Left ventricle myocardium inferior (tissue), 1 donor: ENCODE data around the gene SND1. TPM values are rescaled to one million over a fixed set of nuclear protein-coding genes. Genes with fewer than 3 reads are reported as not detected.

Source experiments
- DNase-seq: peaks from one replicate; pipeline ENCODE4 v3.0.0-alpha.2; 2020
- H3K27ac ChIP-seq: fragments of 200-600 bp; replicated peaks from 2 replicates; pipeline ENCODE4 v1.8.0; 2021
- H3K27me3 ChIP-seq: fragments of 200-600 bp; 2 replicates; pipeline ENCODE4 v1.8.0; 2021; ENCODE audit warnings: low read depth
- H3K36me3 ChIP-seq: fragments of 200-600 bp; 2 replicates; pipeline ENCODE4 v1.8.0; 2021
- H3K4me1 ChIP-seq: fragments of 200-600 bp; 2 replicates; pipeline ENCODE4 v1.8.0; 2021
- H3K4me3 ChIP-seq: fragments of 200-600 bp; 2 replicates; pipeline ENCODE4 v1.8.0; 2021; ENCODE audit warnings: mild to moderate bottlenecking, moderate library complexity
- H3K9me3 ChIP-seq: fragments of 200-600 bp; replicated peaks from 2 replicates; pipeline ENCODE4 v1.8.0; 2021
- CTCF ChIP-seq: fragments of 200-600 bp; IDR thresholded peaks from 2 replicates; pipeline ENCODE4 v1.8.0; 2021; ENCODE audit warnings: antibody characterized with exemption, mild to moderate bottlenecking, borderline replicate concordance
- intact Hi-C: fragments of 100-400 bp; cut with micrococcal nuclease; formaldehyde crosslinking; loops from one replicate; pipeline ENCODE4 v1.11.0; 2022
- total RNA-seq: library from RNA; stranded (reverse); fragmentation: NEBNext Ultra II Directional; extraction: Animal tissue kit (Norgen Biotek cat#: 25700); gene quantifications from one replicate; pipeline ENCODE4 v1.2.1, GENCODE V29; 2021
- donor health status: DM: no; HTN: yes; CAD: no; lungs with severe emphysema.

SND1 gene
- total RNA-seq, 1 donor from 2014 or later, result 71.6 TPM

- H3K27ac ChIP-seq, result no peak overlapping the region
- H3K4me1 ChIP-seq, result peaks cover 13% of the 10 kb centered on the region
- H3K9me3 ChIP-seq, result no peaks in the 10 kb centered on the region
- H3K4me3 ChIP-seq, result no peak overlapping the region
- TF ChIP-seq CTCF, result no peak
- DNase-seq, result no peak
- no peaks in the 10 kb centered on the region for H3K36me3 ChIP-seq
- intact Hi-C loops, result no loop called here
- no peaks in the 10 kb centered on the region for H3K27me3 ChIP-seq
These were observed 220.1 kb downstream of the SND1 start for GRCh38 chr7:127872122-127872521.

- no peaks in the 10 kb centered on the region for H3K36me3 ChIP-seq
- H3K27ac ChIP-seq, result no peak overlapping the region
- peaks cover 13% of the 10 kb centered on the region for H3K4me1 ChIP-seq
- DNase-seq, result no peak
- intact Hi-C loops, result no loop called here
- H3K27me3 ChIP-seq, result no peaks in the 10 kb centered on the region
- no peak overlapping the region for H3K4me3 ChIP-seq
- H3K9me3 ChIP-seq, result no peaks in the 10 kb centered on the region
- TF ChIP-seq CTCF, result no peak
These were observed 221.2 kb downstream of the SND1 start for GRCh38 chr7:127873151-127873550.

GRCh38 chr7:127873715-127874636 is 222.0 kb downstream of the SND1 start:
- Histone ChIP-seq H3K27me3 (no peaks in the 10 kb centered on the region), H3K4me3 (no peak overlapping the region), H3K36me3 (no peaks in the 10 kb centered on the region), H3K9me3 (no peaks in the 10 kb centered on the region), H3K27ac (no peak overlapping the region), H3K4me1 (peaks cover 13% of the 10 kb centered on the region)
- intact Hi-C loops, result no loop called here
- no peak for DNase-seq
- no peak for TF ChIP-seq CTCF

GRCh38 chr7:127874951-127875608 is 223.1 kb downstream of the SND1 start:
- H3K36me3 ChIP-seq, result no peaks in the 10 kb centered on the region
- peaks cover 13% of the 10 kb centered on the region for H3K4me1 ChIP-seq
- no peak for TF ChIP-seq CTCF
- intact Hi-C loops, result no loop called here
- H3K27me3 ChIP-seq, result no peaks in the 10 kb centered on the region
- no peaks in the 10 kb centered on the region for H3K9me3 ChIP-seq
- H3K4me3 ChIP-seq, result no peak overlapping the region
- no peak overlapping the region for H3K27ac ChIP-seq
- DNase-seq, result no peak

GRCh38 chr7:127876393-127876792 is 224.4 kb downstream of the SND1 start:
- TF ChIP-seq CTCF, result no peak
- Histone ChIP-seq H3K36me3 (no peaks in the 10 kb centered on the region), H3K27ac (no peak overlapping the region), H3K27me3 (no peaks in the 10 kb centered on the region), H3K9me3 (no peaks in the 10 kb centered on the region), H3K4me3 (no peak overlapping the region), H3K4me1 (peaks cover 13% of the 10 kb centered on the region)
- DNase-seq, result no peak
- intact Hi-C loops, result no loop called here
